GM12892 (cell line): ENCODE data around the gene CNIH1.

Experiments
- POLR2A ChIP-seq: IDR thresholded peaks from 2 replicates; pipeline ENCODE4 v1.6.1; 2011; ENCODE audit warnings: low read depth, low read length, control low read depth
- TAF1 ChIP-seq: IDR thresholded peaks from 2 replicates; pipeline ENCODE4 v1.6.1; 2011; ENCODE audit warnings: low read depth, mild to moderate bottlenecking, control low read depth, low read length, borderline replicate concordance

GRCh38 chr14:54444681-54445080 is 3.5 kb upstream of the CNIH1 start:
- no peak for TF ChIP-seq TAF1
- no peak for TF ChIP-seq POLR2A
